HEK293 (cell line): ENCODE measurements around the gene FBN2.

ENCODE experiments used
- BCL11B ChIP-seq: fragments of 450-650 bp; formaldehyde crosslinking; IDR thresholded peaks from 2 replicates; pipeline ENCODE4 v1.5.1; 2016; ENCODE audit warnings: low read depth, missing biosample characterization, missing genetic modification characterization
- KLF16 ChIP-seq: fragments of 450-650 bp; formaldehyde crosslinking; IDR thresholded peaks from 2 replicates; pipeline ENCODE4 v1.5.1; 2017; ENCODE audit warnings: missing biosample characterization, missing genetic modification characterization
- KLF8 ChIP-seq: fragments of 450-650 bp; formaldehyde crosslinking; IDR thresholded peaks from 2 replicates; pipeline ENCODE4 v1.5.1; 2016; ENCODE audit warnings: missing biosample characterization, missing genetic modification characterization
- MZF1 ChIP-seq: fragments of 450-650 bp; formaldehyde crosslinking; IDR thresholded peaks from 2 replicates; pipeline ENCODE4 v1.5.1; 2017; ENCODE audit warnings: missing biosample characterization, missing genetic modification characterization, borderline replicate concordance
- ZBTB17 ChIP-seq: fragments of 450-650 bp; formaldehyde crosslinking; IDR thresholded peaks from 2 replicates; pipeline ENCODE4 v1.5.1; 2016; ENCODE audit warnings: missing biosample characterization, missing genetic modification characterization
- ZBTB21 ChIP-seq: fragments of 450-650 bp; formaldehyde crosslinking; IDR thresholded peaks from 2 replicates; pipeline ENCODE4 v1.5.1; 2017; ENCODE audit warnings: missing biosample characterization, missing genetic modification characterization
- ZFP37 ChIP-seq: fragments of 450-650 bp; formaldehyde crosslinking; IDR thresholded peaks from 2 replicates; pipeline ENCODE4 v1.5.1; 2016; ENCODE audit warnings: missing biosample characterization, missing genetic modification characterization
- ZIC2 ChIP-seq: fragments of 450-650 bp; formaldehyde crosslinking; IDR thresholded peaks from 2 replicates; pipeline ENCODE4 v1.5.1; 2016; ENCODE audit warnings: missing biosample characterization, missing genetic modification characterization
- ZNF155 ChIP-seq: fragments of 450-650 bp; formaldehyde crosslinking; IDR thresholded peaks from 2 replicates; pipeline ENCODE4 v1.5.1; 2016; ENCODE audit warnings: missing biosample characterization, missing genetic modification characterization
- ZNF184 ChIP-seq: fragments of 450-650 bp; IDR thresholded peaks from 2 replicates; pipeline ENCODE4 v1.5.1; 2018; ENCODE audit warnings: missing biosample characterization, mild to moderate bottlenecking, missing genetic modification characterization
- ZNF23 ChIP-seq: fragments of 450-650 bp; formaldehyde crosslinking; IDR thresholded peaks from 2 replicates; pipeline ENCODE4 v1.5.1; 2016; ENCODE audit warnings: missing biosample characterization, missing genetic modification characterization, borderline replicate concordance
- ZNF266 ChIP-seq: fragments of 450-650 bp; formaldehyde crosslinking; IDR thresholded peaks from 2 replicates; pipeline ENCODE4 v1.5.1; 2016; ENCODE audit warnings: missing biosample characterization, missing genetic modification characterization, low read depth
- ZNF335 ChIP-seq: fragments of 450-650 bp; formaldehyde crosslinking; conservative IDR thresholded peaks from 2 replicates; pipeline ENCODE4 v1.5.1; 2016; ENCODE audit warnings: missing biosample characterization, missing genetic modification characterization
- ZNF341 ChIP-seq: fragments of 450-650 bp; formaldehyde crosslinking; IDR thresholded peaks from 2 replicates; pipeline ENCODE4; 2016; ENCODE audit warnings: low read depth, missing biosample characterization, missing genetic modification characterization
- ZNF350 ChIP-seq: fragments of 450-650 bp; formaldehyde crosslinking; IDR thresholded peaks from 2 replicates; pipeline ENCODE4 v1.5.0; 2017; ENCODE audit warnings: missing biosample characterization, mild to moderate bottlenecking, missing genetic modification characterization
- ZNF366 ChIP-seq: fragments of 450-650 bp; formaldehyde crosslinking; conservative IDR thresholded peaks from 2 replicates; pipeline ENCODE4 v1.5.1; 2016; ENCODE audit warnings: missing biosample characterization, missing genetic modification characterization
- ZNF37A ChIP-seq: fragments of 450-650 bp; IDR thresholded peaks from 2 replicates; pipeline ENCODE4 v1.5.1; 2018; ENCODE audit warnings: missing biosample characterization, missing genetic modification characterization
- ZNF548 ChIP-seq: fragments of 450-650 bp; formaldehyde crosslinking; IDR thresholded peaks from 2 replicates; pipeline ENCODE4 v1.5.1; 2016; ENCODE audit warnings: missing biosample characterization, missing genetic modification characterization
- ZNF555 ChIP-seq: fragments of 450-650 bp; formaldehyde crosslinking; conservative IDR thresholded peaks from 2 replicates; pipeline ENCODE4 v1.5.1; 2017; ENCODE audit warnings: missing biosample characterization, mild to moderate bottlenecking, missing genetic modification characterization, inconsistent platforms
- ZNF561 ChIP-seq: fragments of 450-650 bp; IDR thresholded peaks from 2 replicates; pipeline ENCODE4 v1.5.1; 2018; ENCODE audit warnings: missing biosample characterization, missing genetic modification characterization, borderline replicate concordance
- ZNF629 ChIP-seq: fragments of 450-650 bp; formaldehyde crosslinking; IDR thresholded peaks from 2 replicates; pipeline ENCODE4 v1.5.1; 2017; ENCODE audit warnings: missing biosample characterization, missing genetic modification characterization
- ZNF776 ChIP-seq: fragments of 450-650 bp; formaldehyde crosslinking; IDR thresholded peaks from 2 replicates; pipeline ENCODE4 v1.5.0; 2017; ENCODE audit warnings: missing biosample characterization, missing genetic modification characterization, borderline replicate concordance
- ZNF777 ChIP-seq: fragments of 450-650 bp; formaldehyde crosslinking; IDR thresholded peaks from 2 replicates; pipeline ENCODE4 v1.5.1; 2017; ENCODE audit warnings: missing biosample characterization, missing genetic modification characterization, borderline replicate concordance
- ZNF837 ChIP-seq: fragments of 450-650 bp; formaldehyde crosslinking; IDR thresholded peaks from 2 replicates; pipeline ENCODE4 v1.5.1; 2016; ENCODE audit warnings: missing biosample characterization, missing genetic modification characterization
- TF ChIP-seq, protein P1 (sequence below): fragments of 450-650 bp; formaldehyde crosslinking; IDR thresholded peaks from 2 replicates; pipeline ENCODE4 v1.5.1; 2016; ENCODE audit warnings: missing biosample characterization, missing genetic modification characterization
- TF ChIP-seq, protein P2 (sequence below): fragments of 450-650 bp; IDR thresholded peaks from 2 replicates; pipeline ENCODE4 v1.5.1; 2018; ENCODE audit warnings: missing biosample characterization, missing genetic modification characterization
- TF ChIP-seq, protein P3 (sequence below): fragments of 450-650 bp; formaldehyde crosslinking; IDR thresholded peaks from 2 replicates; pipeline ENCODE4 v1.5.1; 2016; ENCODE audit warnings: missing biosample characterization, missing genetic modification characterization
- TF ChIP-seq, protein P4 (sequence below): fragments of 450-650 bp; formaldehyde crosslinking; IDR thresholded peaks from 2 replicates; pipeline ENCODE4 v1.5.1; 2016; ENCODE audit warnings: missing biosample characterization, missing genetic modification characterization, low read depth
- TF ChIP-seq, protein P5 (sequence below): fragments of 450-650 bp; formaldehyde crosslinking; optimal IDR thresholded peaks from 2 replicates; pipeline ENCODE3; 2016; ENCODE audit warnings: missing biosample characterization, mild to moderate bottlenecking, missing genetic modification characterization
- TF ChIP-seq, protein P6 (sequence below): fragments of 450-650 bp; formaldehyde crosslinking; IDR thresholded peaks from 2 replicates; pipeline ENCODE4 v1.5.1; 2016; ENCODE audit warnings: missing biosample characterization, missing genetic modification characterization

Gene FBN2

DNA sequence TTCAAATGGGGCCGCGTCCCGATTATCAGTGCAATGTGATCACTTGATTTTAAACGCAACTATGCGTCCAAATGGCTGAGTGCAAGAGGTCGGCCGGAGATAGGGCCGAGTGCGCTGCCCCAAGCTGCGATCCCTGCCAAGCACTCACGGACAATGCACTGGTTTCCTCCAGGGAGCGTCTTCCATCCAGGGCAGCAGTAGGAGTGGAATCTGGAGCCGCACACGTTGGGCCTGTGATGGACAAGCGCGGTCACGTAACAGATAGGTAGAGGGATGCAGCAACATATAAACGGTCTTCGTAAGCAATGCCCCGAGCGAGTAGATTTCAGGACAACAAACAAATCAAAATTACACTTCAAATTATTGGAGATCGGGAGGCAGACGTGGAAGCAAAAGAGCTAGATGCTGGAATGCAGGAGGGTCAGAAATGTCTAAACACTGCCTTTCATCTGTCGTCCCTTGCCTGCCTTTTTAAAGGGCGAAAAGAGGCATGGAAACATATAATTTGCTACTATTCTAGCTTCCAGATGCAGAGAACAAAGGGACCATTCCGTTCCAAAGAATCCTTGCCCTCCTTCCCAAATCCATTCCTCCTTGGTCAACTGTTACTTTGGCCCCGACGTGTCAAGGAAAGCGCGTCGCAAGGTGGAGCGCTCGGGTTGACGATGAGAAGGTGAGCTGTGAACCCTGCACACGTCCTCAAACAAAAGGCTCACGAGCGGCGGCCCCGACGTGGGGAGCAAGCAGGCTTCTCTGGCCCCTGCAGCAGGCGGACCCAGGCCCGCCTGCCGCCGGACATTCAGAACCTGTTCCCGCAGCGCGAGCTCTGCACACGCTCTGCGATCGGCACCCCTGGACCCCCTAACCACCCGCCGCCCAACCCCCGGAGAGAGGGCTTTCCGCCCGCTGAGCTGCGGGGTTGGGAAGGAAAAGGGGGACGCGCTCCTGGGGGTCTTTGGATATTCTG, 1.5 kb downstream of the FBN2 start (continued):
- TF ChIP-seq, protein P1, sequence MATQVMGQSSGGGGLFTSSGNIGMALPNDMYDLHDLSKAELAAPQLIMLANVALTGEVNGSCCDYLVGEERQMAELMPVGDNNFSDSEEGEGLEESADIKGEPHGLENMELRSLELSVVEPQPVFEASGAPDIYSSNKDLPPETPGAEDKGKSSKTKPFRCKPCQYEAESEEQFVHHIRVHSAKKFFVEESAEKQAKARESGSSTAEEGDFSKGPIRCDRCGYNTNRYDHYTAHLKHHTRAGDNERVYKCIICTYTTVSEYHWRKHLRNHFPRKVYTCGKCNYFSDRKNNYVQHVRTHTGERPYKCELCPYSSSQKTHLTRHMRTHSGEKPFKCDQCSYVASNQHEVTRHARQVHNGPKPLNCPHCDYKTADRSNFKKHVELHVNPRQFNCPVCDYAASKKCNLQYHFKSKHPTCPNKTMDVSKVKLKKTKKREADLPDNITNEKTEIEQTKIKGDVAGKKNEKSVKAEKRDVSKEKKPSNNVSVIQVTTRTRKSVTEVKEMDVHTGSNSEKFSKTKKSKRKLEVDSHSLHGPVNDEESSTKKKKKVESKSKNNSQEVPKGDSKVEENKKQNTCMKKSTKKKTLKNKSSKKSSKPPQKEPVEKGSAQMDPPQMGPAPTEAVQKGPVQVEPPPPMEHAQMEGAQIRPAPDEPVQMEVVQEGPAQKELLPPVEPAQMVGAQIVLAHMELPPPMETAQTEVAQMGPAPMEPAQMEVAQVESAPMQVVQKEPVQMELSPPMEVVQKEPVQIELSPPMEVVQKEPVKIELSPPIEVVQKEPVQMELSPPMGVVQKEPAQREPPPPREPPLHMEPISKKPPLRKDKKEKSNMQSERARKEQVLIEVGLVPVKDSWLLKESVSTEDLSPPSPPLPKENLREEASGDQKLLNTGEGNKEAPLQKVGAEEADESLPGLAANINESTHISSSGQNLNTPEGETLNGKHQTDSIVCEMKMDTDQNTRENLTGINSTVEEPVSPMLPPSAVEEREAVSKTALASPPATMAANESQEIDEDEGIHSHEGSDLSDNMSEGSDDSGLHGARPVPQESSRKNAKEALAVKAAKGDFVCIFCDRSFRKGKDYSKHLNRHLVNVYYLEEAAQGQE (tag by site-specific recombination), result no peak
- TF ChIP-seq ZNF776 (tag by site-specific recombination) (no peak), ZNF37A (tag by site-specific recombination) (no peak), ZNF561 (no peak), ZNF335 (tag by site-specific recombination) (peak; percentile 33; the same call in 1 of the 2 replicates), ZNF837 (tag by site-specific recombination) (no peak), ZNF366 (tag by site-specific recombination) (peak; percentile 63), ZFP37 (tag by site-specific recombination) (no peak), ZNF629 (tag by site-specific recombination) (no peak), ZNF777 (tag by site-specific recombination) (peak; percentile 97), ZBTB17 (tag by site-specific recombination) (peak; percentile 50), ZNF184 (no peak), ZBTB21 (no peak), MZF1 (tag by site-specific recombination) (no peak), ZNF555 (tag by site-specific recombination) (no peak), ZNF155 (tag by site-specific recombination) (no peak), ZNF548 (tag by site-specific recombination) (no peak), BCL11B (no peak), ZIC2 (peak; percentile 71), KLF8 (tag by site-specific recombination) (no peak), ZNF341 (tag by site-specific recombination) (no peak), ZNF266 (no peak), ZNF350 (tag by site-specific recombination) (no peak), ZNF23 (tag by site-specific recombination) (no peak), KLF16 (tag by site-specific recombination) (no peak)
- TF ChIP-seq, protein P2, sequence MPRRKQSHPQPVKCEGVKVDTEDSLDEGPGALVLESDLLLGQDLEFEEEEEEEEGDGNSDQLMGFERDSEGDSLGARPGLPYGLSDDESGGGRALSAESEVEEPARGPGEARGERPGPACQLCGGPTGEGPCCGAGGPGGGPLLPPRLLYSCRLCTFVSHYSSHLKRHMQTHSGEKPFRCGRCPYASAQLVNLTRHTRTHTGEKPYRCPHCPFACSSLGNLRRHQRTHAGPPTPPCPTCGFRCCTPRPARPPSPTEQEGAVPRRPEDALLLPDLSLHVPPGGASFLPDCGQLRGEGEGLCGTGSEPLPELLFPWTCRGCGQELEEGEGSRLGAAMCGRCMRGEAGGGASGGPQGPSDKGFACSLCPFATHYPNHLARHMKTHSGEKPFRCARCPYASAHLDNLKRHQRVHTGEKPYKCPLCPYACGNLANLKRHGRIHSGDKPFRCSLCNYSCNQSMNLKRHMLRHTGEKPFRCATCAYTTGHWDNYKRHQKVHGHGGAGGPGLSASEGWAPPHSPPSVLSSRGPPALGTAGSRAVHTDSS (tag by site-specific recombination), result no peak
- TF ChIP-seq, protein P3, sequence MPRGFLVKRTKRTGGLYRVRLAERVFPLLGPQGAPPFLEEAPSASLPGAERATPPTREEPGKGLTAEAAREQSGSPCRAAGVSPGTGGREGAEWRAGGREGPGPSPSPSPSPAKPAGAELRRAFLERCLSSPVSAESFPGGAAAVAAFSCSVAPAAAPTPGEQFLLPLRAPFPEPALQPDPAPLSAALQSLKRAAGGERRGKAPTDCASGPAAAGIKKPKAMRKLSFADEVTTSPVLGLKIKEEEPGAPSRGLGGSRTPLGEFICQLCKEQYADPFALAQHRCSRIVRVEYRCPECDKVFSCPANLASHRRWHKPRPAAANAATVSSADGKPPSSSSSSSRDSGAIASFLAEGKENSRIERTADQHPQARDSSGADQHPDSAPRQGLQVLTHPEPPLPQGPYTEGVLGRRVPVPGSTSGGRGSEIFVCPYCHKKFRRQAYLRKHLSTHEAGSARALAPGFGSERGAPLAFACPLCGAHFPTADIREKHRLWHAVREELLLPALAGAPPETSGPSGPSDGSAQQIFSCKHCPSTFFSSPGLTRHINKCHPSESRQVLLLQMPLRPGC (tag by site-specific recombination), result no peak
- TF ChIP-seq, protein P4, sequence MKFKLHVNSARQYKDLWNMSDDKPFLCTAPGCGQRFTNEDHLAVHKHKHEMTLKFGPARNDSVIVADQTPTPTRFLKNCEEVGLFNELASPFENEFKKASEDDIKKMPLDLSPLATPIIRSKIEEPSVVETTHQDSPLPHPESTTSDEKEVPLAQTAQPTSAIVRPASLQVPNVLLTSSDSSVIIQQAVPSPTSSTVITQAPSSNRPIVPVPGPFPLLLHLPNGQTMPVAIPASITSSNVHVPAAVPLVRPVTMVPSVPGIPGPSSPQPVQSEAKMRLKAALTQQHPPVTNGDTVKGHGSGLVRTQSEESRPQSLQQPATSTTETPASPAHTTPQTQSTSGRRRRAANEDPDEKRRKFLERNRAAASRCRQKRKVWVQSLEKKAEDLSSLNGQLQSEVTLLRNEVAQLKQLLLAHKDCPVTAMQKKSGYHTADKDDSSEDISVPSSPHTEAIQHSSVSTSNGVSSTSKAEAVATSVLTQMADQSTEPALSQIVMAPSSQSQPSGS, result no peak
- TF ChIP-seq, protein P5, sequence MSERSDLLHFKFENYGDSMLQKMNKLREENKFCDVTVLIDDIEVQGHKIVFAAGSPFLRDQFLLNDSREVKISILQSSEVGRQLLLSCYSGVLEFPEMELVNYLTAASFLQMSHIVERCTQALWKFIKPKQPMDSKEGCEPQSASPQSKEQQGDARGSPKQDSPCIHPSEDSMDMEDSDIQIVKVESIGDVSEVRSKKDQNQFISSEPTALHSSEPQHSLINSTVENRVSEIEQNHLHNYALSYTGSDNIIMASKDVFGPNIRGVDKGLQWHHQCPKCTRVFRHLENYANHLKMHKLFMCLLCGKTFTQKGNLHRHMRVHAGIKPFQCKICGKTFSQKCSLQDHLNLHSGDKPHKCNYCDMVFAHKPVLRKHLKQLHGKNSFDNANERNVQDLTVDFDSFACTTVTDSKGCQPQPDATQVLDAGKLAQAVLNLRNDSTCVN, result no peak
- TF ChIP-seq, protein P6, sequence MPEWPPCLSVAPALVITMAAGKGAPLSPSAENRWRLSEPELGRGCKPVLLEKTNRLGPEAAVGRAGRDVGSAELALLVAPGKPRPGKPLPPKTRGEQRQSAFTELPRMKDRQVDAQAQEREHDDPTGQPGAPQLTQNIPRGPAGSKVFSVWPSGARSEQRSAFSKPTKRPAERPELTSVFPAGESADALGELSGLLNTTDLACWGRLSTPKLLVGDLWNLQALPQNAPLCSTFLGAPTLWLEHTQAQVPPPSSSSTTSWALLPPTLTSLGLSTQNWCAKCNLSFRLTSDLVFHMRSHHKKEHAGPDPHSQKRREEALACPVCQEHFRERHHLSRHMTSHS (tag by site-specific recombination), result no peak
